NOMO-1 (cell line): ENCODE measurements around the gene CASKIN1.

Experiments
- DNase-seq, 2 experiments: peaks; one replicate each; lab custom pipeline; 2025; ENCODE audit not compliant: unreplicated experiment in 2 of 2; lab: John Stamatoyannopoulos, UW

The CASKIN1 gene

DNA sequence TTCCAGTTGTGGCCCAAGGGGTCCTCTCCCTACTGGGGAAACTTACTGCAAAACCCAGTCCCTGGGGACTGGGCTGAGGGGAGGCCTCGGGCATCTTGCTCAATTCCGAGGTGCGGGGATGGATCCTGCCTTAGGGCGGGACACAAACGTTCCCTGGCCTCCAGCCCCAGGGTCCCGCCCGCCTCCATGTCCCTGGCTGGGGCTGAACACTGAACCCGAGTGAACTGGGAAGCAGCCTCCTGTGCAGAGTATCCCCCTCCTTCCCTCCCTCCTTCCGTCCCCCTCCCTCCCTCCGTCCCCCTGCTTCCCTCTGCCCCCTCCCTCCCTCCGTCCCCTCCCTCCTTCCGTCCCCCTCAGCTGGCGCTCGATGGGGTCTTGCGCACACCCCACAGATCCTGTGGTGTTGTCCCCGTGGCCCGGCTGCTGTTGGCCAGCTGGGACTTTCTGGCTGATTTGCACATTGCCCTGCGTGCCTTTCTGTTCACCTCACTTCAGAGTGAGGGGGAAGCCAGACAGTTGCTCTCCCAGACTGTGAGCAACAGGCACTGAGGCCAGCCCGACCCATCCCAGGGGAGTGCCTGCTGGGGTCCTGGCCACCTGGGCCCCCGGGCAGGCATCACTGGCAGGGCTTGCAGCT, 35.4 kb downstream of the CASKIN1 start:
- DNase-seq, result no peak

DNA sequence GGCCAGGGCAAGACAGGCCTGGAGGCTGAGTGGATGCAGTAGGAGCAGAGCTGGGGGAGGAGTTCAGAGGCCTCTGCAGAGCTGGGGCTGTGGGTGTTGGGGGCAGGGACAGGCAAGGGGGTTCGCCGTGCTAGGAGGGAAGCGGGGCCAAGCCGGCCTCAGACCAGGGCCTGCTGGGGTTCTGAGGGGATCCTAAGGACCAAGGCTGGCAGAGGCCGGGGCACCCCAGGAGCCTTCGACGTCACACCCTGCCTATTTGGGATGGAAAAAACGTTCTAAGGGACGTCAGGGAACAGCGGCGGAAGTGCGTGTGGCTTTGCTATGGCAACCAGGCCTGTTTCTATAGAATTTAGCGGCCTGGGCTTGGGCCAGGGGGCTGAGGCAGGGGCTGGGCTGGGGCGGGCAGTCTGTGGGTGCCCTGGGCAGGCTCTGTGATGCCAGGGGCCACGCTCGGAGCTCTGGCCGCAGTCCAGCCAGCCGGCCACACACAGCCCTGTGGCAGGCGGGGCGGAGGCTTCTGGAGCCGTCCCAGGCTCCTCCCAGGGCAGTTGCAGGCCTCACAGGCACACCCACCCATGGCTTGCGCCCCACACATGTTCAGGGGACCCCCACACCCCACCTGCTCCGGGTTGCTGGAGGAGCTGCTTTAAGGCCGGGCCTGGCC, 37.1 kb downstream of the CASKIN1 start:
- DNase-seq, result no peak

DNA sequence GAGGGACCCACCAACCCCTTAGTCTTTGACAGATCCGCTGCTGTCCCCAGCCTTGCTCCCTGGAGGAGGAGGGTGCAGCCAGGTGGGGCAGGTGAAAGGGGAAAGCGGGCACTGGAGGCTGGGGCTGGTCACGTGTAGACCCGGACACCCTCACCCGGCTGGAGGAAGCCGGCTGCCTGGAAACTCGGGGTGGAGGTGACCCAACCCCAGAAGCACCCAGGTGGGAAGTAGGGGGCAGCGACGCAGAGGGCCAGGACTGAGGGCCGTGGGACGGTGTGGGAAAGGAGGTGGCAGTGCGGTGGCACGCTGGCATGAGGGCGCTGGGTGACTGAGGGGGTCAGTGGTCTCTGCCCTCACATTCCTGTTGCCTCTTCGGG, 38.2 kb downstream of the CASKIN1 start:
- no peak for DNase-seq

DNA sequence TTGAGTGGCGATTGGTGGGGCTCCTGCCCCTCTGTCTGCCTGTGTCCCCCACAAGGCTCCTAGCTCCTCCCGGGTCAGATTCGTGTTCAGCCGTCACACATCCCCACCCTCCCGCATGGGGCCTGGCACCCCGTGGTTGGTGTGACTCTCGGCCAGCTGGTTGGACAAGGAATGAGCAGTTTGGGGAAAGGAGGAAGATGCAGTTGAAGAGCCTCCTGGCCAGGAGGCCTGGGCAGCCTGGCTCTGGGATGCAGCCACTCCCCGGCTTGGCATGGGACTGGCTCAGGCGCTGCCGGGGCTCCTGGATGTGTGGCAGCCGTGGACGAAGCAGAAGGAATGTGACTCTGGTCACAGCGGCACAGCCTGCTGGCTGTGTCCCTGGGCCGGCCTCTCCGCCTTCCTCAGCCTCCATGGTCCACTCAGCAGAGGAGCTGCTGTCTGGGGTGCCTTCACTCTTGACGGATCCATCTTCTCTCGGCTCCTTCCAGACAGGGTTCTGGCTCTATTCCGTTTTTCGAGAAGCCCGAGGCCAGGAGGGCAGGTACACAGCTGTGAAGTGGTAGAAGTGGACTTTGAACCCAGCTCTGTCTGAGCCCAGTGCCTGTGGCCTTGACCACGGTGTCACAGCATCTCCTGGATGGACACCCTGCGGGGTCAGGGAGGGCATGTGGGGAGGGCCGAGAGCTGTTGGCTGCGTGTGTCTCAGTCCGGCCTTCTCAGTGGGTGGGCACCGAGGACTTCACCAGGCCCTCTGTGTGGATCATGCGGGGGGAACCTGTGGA, 38.7 kb downstream of the CASKIN1 start:
- no peak for DNase-seq

DNA sequence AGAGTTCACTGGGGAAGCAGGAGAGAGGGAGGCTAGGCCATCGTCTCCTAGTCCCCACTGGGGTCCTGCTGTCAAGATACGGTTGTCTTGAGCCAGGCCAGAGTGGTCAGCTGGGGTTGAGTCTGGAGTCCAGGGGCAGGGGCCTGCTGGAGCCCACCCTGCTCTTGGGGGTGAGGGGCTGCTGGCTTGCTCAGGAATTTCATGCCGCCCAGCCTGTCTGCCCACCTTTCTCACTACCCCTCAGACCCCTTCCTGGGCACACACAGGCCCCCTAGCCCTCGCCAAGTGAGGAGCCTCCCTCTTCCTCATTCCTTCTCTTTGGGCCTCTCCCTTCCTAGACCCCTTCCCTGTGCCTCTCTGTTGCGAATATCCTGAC, 39.6 kb downstream of the CASKIN1 start:
- no peak for DNase-seq

DNA sequence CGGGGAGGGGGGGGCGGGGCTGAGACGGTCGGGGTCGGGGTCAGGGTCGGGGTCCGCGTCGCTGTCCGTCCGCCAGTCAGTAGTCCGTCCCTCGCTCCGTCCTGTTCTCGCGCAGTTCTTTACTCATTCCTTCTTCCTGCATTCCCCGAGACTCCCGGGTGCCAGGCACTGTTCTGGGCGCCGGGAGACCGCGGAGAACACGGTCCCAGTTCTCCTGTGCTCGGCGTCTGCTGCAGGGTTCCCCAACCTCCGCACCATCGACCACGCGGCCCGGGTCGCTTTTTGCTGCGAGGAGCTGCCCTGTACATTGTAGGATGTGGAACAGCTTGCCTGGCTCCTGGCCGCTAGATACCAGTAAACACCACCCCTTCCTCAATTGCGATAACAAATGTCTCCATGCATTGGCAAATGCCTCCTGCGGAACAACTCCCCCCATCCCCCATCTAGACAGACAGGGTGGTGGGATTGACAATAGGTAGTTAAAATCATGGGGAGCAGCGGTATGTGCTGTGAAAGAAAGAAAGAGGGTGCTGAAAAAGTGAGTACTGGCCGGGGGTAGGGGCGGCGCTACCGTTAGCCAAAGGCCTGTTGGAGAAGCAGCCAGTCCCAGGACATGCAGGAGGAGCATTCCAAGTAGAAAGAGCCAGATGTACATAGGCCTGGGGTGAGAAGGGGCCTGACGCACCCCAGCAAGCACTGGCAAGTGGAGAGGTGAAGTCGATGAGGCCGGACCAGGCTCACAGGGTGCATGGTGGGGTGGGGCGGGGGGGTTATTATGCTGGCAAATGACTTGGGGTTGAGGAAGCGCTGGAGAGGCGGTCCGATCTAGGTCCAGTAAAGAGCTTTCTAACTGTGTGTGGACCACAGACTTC, 40.2 kb downstream of the CASKIN1 start:
- DNase-seq, result peak in 1 of 2 experiments; percentile 35

DNA sequence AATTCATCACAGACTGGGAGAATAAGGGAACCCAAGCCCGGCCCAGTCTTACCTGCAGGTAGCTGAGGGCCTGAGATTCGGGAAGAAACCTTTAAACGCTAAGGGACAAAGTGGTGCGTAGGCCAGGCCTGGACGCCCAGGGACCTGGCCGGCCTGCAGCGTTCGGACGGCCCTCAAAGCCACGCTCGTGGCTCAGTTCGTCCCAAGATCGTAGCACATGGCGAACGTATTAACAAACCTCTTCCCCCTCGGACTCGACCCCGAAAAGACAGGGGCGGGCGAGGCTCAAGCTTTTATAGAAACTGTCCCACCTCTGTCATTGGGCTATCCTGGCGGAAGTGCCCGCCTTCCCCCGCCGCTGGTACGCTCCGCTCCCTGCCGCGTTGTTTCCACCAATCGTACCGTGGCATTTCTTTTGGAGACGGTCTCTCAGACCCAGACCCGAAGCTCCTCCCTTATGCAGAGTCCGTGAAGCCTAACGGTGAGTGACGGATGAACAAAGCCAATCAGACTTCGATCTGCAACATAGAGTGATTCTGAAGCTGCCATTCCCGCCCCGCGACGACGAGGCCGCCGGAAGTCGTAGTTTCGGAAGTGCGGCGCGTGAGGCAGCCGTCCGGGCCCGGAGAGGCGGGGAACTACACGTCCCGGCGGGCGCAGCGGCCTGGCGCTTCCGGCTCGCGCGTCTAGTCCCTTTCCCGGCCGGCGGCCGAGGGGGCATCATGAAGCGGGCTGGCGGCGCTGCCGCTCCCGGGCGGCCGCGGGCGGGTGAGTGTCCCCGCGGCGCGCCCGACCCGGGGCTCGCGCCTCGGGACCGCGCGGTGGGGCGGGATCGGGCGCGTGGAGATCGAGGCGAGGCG, 41.1 kb downstream of the CASKIN1 start, which contains the start of gene TRAF7:
TSS of gene TRAF7 (plus strand) at position 692 of the 860 bp plus-strand sequence. CDS start 8,139 bp downstream, outside the sequence.
- peak; percentile 100 for DNase-seq

DNA sequence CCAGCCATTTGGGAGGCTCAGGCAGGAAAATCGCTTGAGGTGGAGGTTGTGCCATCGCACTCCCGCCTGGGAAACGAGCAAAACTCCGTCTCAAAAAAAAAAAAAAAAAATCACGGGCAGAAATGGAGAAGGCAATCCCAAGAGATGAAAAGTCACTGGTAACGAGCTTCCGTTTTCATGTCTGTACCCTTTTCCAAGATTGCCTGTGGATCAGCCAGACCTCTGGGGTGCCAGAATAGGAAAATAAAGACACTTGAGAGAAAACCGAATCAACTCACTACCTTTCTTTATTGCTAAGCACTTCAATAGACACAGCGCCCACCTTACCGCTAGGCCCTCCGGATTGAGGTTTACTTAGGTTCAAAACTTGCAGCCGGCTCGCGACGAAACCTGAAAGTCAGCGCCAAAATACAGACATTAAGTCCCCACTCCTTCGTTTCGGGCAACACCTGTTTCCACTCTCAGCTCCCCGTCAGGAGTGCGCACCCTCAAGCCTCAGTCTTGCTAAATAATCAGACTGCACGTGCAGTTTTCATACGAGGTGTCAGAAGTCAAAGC, 41.8 kb downstream of the CASKIN1 start:
- no peak for DNase-seq

DNA sequence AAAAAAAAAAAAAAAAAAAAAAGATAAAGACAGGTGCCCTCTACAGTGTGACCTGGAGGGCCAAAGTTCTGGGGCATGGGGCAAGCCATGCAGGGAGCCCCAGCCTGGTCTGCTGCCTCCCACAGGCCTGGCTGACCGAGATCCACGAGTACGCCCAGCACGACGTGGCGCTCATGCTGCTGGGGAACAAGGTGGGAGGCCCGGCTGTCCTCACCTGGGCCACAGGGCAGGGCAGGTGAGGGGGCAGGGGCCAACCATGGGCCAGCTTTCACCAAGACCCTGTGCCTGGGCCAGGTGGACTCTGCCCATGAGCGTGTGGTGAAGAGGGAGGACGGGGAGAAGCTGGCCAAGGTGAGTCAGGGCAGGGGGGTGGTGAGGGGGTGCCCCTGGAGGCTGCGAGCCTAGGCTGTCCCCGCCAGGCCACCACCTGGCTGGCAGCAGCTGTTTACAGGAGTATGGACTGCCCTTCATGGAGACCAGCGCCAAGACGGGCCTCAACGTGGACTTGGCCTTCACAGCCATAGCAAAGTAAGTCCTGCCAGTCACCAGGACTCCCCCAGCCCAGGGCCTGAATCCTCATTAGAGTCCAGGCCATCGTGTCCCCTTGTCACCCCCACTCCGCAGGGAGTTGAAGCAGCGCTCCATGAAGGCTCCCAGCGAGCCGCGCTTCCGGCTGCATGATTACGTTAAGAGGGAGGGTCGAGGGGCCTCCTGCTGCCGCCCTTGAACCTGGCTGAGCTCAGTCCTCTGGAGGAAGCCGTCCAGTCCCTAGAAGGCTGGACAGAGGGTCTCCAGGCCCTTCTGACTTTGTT, 43.5 kb downstream of the CASKIN1 start:
- DNase-seq, result no peak

DNA sequence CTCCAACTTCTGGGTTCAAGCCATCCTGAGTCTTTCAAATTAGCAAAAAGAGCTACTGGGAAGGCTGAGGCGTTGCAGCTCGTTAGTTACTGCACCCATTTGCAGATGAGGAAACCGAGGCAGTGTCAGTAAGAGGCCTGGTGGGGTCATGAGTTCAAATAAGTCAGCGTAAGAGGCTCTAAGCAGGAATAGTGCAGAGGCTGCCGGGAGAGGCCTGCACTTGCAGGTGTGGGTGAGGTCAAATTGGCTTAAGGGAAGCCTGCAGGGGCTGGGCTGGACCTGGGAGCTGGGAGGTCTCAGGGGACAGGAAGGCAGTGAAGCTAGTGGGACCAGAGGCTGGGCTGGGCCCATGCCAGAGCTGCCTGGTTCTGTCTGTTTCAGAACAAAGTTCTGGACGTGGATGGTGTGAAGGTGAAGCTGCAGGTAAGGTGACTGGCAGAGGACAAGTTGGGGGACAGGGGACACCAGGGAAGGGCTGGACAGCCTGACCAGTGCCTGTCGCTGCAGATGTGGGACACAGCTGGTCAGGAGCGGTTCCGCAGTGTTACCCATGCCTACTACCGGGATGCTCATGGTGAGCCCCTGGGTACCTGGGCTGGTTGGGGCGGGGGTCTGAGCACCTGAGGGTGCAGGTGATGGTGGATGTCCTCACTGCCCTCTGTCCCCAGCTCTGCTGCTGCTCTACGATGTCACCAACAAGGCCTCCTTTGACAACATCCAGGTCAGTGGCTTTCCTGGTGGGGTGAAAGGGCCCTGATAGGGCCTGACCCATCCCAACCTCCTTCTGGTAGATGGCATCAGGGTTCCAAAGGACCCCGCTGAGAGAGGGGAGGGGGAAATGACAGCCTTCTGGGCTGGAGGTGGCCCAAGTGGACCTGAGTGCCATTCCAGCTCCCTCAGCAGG, 45.0 kb downstream of the CASKIN1 start:
- DNase-seq, result no peak

DNA sequence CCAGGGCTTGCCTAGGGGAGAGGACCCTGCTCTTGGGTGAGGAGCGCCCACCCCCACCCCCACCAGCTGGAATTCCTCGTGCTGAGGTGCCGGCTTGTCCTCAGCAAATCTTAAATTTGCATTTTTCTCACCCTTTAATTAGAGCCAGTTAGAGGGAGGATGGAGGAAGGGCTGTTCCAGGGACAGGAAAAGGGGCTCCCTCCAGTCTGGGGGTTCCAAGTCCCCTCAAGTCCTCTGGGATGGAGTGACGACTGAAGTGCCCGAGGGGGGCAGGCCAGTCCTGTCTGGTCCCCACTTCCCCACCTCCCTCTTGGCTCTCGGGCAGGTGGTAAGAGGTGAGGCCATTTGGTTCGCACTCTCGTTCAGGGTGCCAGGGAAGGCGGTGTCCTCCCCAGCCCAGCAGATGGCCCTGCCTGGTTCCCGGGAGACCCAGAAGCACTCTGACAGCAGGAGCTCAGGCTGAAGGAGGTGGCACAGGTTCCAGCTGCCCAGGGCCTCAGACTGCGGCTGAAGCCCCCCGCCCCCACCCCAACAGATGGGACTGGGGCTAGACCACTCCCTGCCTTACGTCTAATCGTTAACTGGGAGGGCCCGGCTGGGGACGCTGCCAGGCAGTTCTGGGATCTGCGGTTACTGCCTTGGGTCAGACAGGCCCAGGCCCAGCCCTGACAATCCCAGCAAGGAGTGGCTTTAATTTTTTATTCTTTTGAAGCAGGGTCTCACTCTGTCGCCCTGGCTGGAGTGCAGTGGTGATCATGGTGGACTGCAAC, 45.8 kb downstream of the CASKIN1 start:
- DNase-seq, result no peak

DNA sequence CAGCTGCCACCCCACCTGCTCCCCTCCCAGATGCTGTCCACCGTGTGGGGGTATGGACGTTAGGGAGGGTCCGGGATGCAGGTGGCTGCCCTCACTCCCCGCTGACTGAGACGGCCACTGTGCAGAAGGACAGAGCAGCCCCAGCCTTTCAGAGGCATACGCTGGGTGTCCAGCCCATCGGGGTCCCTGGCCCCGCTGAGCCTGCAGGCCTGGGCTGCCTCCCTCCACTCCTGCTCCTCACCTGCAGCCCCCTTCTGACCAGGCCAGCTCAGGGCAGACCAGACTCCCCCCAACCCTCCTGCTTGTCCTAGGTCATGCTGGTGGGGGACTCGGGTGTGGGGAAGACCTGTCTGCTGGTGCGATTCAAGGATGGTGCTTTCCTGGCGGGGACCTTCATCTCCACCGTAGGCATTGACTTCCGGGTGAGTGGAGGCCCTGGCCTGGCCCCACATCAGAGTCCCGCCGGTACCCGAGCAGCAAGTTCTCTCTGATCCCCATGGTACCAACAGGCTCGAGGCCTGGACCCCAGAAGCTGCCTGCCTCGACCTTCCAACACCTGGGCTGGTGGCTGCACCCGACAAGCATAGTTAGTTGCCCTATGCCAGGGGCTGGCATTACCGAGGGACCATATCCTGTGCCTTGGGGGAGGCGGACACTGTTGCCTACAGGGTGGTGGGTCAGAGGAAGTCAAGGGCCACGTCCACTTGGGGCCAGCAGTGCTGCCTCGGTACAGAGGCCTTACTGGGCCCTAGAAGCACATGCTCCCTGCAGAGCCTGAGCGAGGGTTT, 46.6 kb downstream of the CASKIN1 start:
- DNase-seq, result no peak

DNA sequence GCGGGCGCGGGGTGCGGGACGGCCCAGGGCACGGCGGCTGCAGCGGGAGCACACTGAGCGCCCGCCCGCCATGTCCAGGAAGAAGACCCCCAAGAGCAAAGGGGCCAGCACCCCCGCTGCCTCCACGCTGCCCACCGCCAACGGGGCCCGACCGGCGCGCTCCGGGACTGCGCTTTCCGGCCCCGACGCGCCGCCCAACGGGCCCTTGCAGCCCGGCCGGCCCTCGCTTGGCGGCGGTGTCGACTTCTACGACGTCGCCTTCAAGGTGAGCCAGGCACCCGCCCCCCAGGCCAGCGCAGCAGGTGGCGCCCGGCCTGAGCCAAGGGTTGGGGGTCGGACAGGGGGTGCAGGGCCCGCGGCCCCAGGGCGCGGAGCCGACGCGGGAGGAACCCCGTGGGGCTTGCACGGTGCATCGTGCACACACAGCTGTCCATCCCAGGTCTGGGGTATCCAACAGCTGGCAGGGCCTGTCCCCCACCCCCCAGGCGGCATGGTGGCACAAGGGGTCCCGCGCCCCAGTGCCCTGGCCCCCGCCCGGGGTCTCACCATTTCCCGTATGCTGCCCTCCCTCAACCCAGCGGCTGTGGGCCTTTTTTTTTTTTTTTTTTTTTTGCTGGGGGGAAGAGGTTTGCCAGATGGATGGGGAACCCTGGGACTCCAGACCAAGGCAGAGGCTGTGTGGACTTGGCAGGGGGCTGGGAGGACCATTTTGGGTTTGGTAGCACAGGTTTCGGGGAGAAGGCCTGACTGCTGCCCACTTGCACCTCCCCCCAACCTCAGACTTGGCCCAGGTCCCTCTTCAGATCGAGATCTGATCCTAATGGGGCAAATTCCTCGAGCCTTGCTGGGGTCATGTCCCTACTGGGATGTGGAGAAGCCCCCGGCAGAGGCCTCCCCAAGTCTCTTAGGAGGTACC, 47.4 kb downstream of the CASKIN1 start:
- no peak for DNase-seq

DNA sequence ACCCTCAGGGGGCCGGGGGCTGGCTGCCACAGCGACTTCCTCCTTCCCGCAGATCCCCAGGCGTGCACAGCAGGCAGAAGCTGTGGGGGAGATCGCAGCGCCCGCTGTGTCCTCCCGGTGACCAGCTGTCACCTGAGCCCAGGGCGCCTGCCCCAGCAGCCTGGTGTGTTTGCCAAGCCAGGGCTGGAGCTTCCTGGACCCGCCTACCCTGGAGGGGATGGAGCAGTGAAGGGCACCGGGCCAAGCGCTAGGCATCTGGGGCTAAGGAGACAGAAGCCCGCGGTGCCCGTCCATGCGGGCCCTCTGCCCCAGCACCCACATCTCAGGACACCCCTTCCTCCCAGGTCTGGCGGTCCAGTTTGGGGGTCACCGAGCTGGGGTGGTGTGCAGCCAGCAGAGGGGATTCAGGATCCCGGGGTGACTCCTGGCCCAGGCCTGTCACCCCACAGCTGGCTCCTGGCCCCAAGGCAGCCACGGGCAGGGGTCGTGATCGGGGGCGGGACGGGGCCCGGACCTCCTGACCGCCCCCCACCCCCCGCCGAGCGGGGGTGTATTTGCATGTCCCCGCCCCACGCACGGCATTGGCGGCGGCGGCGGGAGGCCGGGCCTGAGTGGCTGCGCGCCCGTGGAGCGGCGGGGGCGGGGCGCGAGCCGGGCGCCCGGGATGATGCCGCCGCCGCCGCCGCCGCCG, 48.3 kb downstream of the CASKIN1 start, which contains the start of gene RAB26:
TSS of gene RAB26 (plus strand) at position 645 of the 691 bp plus-strand sequence. CDS start 159 bp downstream, outside the sequence.
- peak; percentile 25 to 35 for DNase-seq

DNA sequence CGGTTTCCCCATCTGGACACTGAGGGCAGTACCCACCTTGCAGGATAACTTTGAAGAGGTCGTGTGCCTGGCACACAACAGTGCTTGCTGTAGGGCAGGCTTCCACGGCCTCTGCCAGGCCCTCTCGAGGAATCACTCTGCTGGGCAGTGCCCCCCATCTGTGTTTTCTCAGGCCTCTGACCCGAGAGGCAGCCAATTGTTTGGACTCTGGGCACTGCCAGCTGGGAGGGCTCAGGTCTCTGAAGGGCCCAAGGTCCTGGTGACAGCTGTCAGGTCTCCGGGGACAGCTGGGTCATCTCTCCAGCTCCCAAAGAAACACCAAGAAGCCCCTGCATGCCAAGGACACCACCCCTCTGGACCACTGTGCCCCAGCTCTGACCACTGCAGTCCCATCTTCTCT, 49.0 kb downstream of the CASKIN1 start:
- no peak for DNase-seq
